OCI-LY1 (cell line): Measurements from ENCODE around the gene TRMU.
A peak's percentile ranks its signal among the peaks of the same experiment; 100 is the strongest.

Experiments
- H2AFZ ChIP-seq: fragments of 200-600 bp; sonication (generic), shearing (Covaris generic); 2 replicates; pipeline ENCODE4 v1.6.0; 2014; ENCODE audit warnings: antibody characterized with exemption, mild to moderate bottlenecking, low read length
- H3F3A ChIP-seq: fragments of 200-600 bp; sonication (generic), shearing (Covaris generic); 2 replicates; pipeline ENCODE4 v1.6.0; 2014; ENCODE audit warnings: mild to moderate bottlenecking, antibody characterized with exemption, low read length, moderate library complexity; ENCODE audit not compliant: insufficient read depth
- H3K27ac ChIP-seq: fragments of 200-600 bp; sonication (generic); 2 replicates; pipeline ENCODE4 v1.5.1; 2014; ENCODE audit warnings: low read length, mixed run types, mild to moderate bottlenecking, low read depth; ENCODE audit not compliant: poor library complexity, severe bottlenecking
- H3K27me3 ChIP-seq: fragments of 200-600 bp; sonication (generic); 2 replicates; pipeline ENCODE4 v1.6.0; 2014; ENCODE audit warnings: antibody characterized with exemption, mild to moderate bottlenecking, low read length, moderate library complexity; ENCODE audit not compliant: insufficient read depth
- H3K36me3 ChIP-seq: fragments of 200-600 bp; sonication (generic); 2 replicates; pipeline ENCODE4 v1.6.1; 2014; ENCODE audit warnings: mild to moderate bottlenecking, antibody characterized with exemption, low read length, moderate library complexity, mixed read lengths; ENCODE audit not compliant: insufficient read depth
- H3K4me1 ChIP-seq: fragments of 200-600 bp; sonication (generic); 2 replicates; pipeline ENCODE4 v1.5.1; 2014; ENCODE audit warnings: mild to moderate bottlenecking, low read length, moderate library complexity; ENCODE audit not compliant: insufficient read depth, severe bottlenecking
- H3K4me2 ChIP-seq: fragments of 200-600 bp; sonication (generic), shearing (Covaris generic); 2 replicates; pipeline ENCODE4 v1.6.1; 2014; ENCODE audit warnings: low read length
- H3K4me3 ChIP-seq: fragments of 200-600 bp; sonication (generic); 2 replicates; pipeline ENCODE4 v1.5.1; 2014; ENCODE audit warnings: low read length, low read depth, mild to moderate bottlenecking, mixed read lengths; ENCODE audit not compliant: poor library complexity, severe bottlenecking
- H3K79me2 ChIP-seq: fragments of 200-600 bp; shearing (Covaris generic); 2 replicates; pipeline ENCODE4 v1.6.1; 2016; ENCODE audit warnings: mixed run types, low read length, mixed read lengths; ENCODE audit not compliant: insufficient read depth
- H3K9ac ChIP-seq: fragments of 200-600 bp; sonication (generic), shearing (Covaris generic); 2 replicates; pipeline ENCODE4 v1.6.1; 2014; ENCODE audit warnings: mild to moderate bottlenecking, low read length, mixed read lengths
- H3K9me2 ChIP-seq: fragments of 200-600 bp; sonication (generic), shearing (Covaris generic); 2 replicates; pipeline ENCODE4 v1.6.1; 2014; ENCODE audit warnings: low read depth, mild to moderate bottlenecking, low read length, mixed read lengths
- H3K9me3 ChIP-seq: fragments of 200-600 bp; shearing (Covaris generic); 2 replicates; pipeline ENCODE4 v1.6.1; 2014; ENCODE audit warnings: low read length, mixed read lengths
- H4K20me1 ChIP-seq: fragments of 200-600 bp; sonication (generic), shearing (Covaris generic); 2 replicates; pipeline ENCODE4 v1.6.0; 2016; ENCODE audit warnings: mild to moderate bottlenecking, low read length; ENCODE audit not compliant: insufficient read depth
- CTCF ChIP-seq: fragments of 200-600 bp; sonication (generic), shearing (Covaris generic); IDR thresholded peaks from 2 replicates; pipeline ENCODE4 v1.5.1; 2017; ENCODE audit warnings: mild to moderate bottlenecking, antibody characterized with exemption, low read length, moderate library complexity, mixed read lengths
- EZH2 ChIP-seq: fragments of 200-600 bp; sonication (generic), shearing (Covaris generic); IDR thresholded peaks from 2 replicates; pipeline ENCODE4 v1.8.0; 2017; ENCODE audit warnings: borderline replicate concordance, mixed run types, mild to moderate bottlenecking, antibody characterized with exemption, low read length, moderate library complexity, mixed read lengths

Gene TRMU

DNA sequence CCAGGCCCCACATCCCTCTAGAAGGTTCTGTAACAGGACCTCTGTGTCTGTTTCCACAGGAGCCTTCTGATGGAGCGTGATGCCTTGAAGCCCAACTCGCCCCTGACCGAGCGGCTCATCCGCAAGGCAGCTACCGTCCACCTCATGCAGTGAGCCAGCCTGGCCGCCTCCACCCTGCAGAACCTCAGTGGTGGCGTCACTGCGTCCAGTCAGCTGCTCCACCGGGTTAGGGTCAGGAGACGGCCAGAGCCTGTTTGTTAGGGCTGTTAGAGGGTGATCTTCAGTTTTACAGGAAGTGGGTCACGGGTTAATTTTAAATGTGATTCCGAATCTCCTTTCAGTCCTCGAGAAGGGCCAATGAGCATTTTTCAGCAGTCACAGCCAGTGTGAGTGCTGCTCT is 42.8 kb upstream of the TRMU start:
- Histone ChIP-seq H3K4me3 (no peak overlapping the region), H3K4me2 (no peak overlapping the region), H2AFZ (no peak overlapping the region), H3K4me1 (peaks cover 38% of the 10 kb centered on the region), H3K27ac (no peak overlapping the region), H3K27me3 (no peaks in the 10 kb centered on the region), H3K79me2 (peaks cover 5% of the 10 kb centered on the region), H4K20me1 (no peaks in the 10 kb centered on the region), H3K9ac (no peak overlapping the region), H3K9me3 (no peaks in the 10 kb centered on the region), H3K9me2 (no peaks in the 10 kb centered on the region), H3K36me3 (no peaks in the 10 kb centered on the region; the same call in 1 of the 2 replicates), H3F3A (no peaks in the 10 kb centered on the region)
- TF ChIP-seq EZH2 (no peak), CTCF (no peak)

DNA sequence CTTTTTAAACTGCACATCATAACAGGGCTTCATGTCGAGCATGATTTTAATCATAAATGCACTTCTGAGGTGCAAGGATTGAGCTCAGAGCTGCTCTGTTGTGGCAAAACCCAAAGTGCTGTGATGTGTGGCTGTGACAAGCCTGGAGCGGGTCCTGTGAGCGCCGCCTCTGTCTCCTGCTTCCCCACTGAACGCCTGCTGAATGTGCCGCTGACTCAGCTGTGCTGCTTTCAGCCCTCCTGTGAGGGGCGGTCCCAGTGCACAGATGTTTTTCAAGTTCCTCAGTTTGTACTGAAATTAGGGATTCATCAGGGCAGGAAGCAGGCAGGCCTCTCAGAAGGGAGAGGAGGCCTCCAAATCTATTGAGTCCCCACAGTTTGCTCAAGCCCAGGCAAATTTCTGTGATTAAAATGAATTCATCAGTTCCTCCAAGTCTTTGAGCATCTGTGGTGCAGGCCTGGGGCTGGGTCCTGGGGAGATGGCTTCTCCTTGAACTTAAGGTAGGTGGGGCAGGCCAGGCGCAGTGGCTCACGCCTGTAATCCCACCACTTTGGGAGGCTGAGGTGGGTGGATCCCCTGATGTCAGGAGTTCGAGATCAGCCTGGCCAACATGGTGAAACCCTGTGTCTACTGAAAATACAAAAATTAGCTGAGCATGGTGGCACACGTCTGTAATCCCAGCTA is 41.8 kb upstream of the TRMU start:
- Histone ChIP-seq H3F3A (no peaks in the 10 kb centered on the region), H3K79me2 (peaks cover 8% of the 10 kb centered on the region), H3K27ac (peak overlapping the region; percentile 12), H3K4me2 (peak overlapping the region; percentile 18; the same call in 1 of the 2 replicates), H3K4me1 (peaks cover 40% of the 10 kb centered on the region), H3K4me3 (no peak overlapping the region), H4K20me1 (no peaks in the 10 kb centered on the region), H3K9me3 (no peaks in the 10 kb centered on the region), H3K9ac (no peak overlapping the region; the same call in 1 of the 2 replicates), H3K36me3 (peaks cover 8% of the 10 kb centered on the region), H3K9me2 (no peaks in the 10 kb centered on the region), H3K27me3 (no peaks in the 10 kb centered on the region), H2AFZ (no peak overlapping the region)
- TF ChIP-seq EZH2 (no peak), CTCF (peak; percentile 6; the same call in 1 of the 2 replicates)

- Histone ChIP-seq H3K36me3 (peaks cover 17% of the 10 kb centered on the region), H2AFZ (no peak overlapping the region), H3K9me2 (no peaks in the 10 kb centered on the region), H3K4me1 (peaks cover 45% of the 10 kb centered on the region), H3K9me3 (no peaks in the 10 kb centered on the region), H3K79me2 (peaks cover 8% of the 10 kb centered on the region), H3K4me2 (no peak overlapping the region), H3K4me3 (no peak overlapping the region), H3K9ac (no peak overlapping the region), H3K27me3 (no peaks in the 10 kb centered on the region), H3K27ac (peak overlapping the region; percentile 72), H4K20me1 (no peaks in the 10 kb centered on the region), H3F3A (no peaks in the 10 kb centered on the region)
- no peak for TF ChIP-seq CTCF
- no peak for TF ChIP-seq EZH2
These were observed 40.7 kb upstream of the TRMU start for GRCh38 chr22:46294784-46295183.
